ENCODE measurements around the gene GBP4.

- TF ChIP-seq POLR2A (IDR thresholded peaks at IDR 0.05) (no peak), CTCF (IDR thresholded peaks at IDR 0.05) (no peak), EP300 (IDR thresholded peaks at IDR 0.05) (no peak)
Observed at GRCh38 chr1:89213347-89213746, 14.6 kb upstream of the GBP4 start.
